Thyroid gland (tissue), 4 donors: ENCODE measurements around the gene RALY.

Experiments used
- POLR2A ChIP-seq, 2 donors: fragments of 450-650 bp; IDR thresholded peaks; one replicate each; pipeline ENCODE4 v1.6.1; 2017; ENCODE audit warnings: antibody characterized with exemption in 2 of 2, mild to moderate bottlenecking in 2 of 2, moderate library complexity in 1 of 2
- TF ChIP-seq, protein P1 (sequence below), 6 experiments: fragments of 200-600 bp in 3 of 6; fragments of 450-650 bp in 3 of 6; sonication (generic) in 3 of 6; IDR thresholded peaks; one replicate each; pipeline ENCODE4 v1.5.1; 2016 to 2019; ENCODE audit warnings: antibody characterized with exemption in 6 of 6, mild to moderate bottlenecking in 2 of 6, inconsistent platforms in 1 of 6, moderate library complexity in 1 of 6

- TF ChIP-seq, protein P1, sequence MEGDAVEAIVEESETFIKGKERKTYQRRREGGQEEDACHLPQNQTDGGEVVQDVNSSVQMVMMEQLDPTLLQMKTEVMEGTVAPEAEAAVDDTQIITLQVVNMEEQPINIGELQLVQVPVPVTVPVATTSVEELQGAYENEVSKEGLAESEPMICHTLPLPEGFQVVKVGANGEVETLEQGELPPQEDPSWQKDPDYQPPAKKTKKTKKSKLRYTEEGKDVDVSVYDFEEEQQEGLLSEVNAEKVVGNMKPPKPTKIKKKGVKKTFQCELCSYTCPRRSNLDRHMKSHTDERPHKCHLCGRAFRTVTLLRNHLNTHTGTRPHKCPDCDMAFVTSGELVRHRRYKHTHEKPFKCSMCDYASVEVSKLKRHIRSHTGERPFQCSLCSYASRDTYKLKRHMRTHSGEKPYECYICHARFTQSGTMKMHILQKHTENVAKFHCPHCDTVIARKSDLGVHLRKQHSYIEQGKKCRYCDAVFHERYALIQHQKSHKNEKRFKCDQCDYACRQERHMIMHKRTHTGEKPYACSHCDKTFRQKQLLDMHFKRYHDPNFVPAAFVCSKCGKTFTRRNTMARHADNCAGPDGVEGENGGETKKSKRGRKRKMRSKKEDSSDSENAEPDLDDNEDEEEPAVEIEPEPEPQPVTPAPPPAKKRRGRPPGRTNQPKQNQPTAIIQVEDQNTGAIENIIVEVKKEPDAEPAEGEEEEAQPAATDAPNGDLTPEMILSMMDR (IDR thresholded peaks at IDR 0.05) = no peak
- TF ChIP-seq POLR2A (IDR thresholded peaks at IDR 0.05) = no peak
These were observed 45.2 kb upstream of the RALY start for GRCh38 chr20:33948480-33948879.
